Measurements from ENCODE around the gene NAV1. TPM values are rescaled to one million over a fixed set of nuclear protein-coding genes. Genes with fewer than 3 reads are reported as not detected.

Gene NAV1
- total RNA-seq, 4 donors from 2014 or later = 13.3 to 29.7 (median 24.1) TPM

DNA sequence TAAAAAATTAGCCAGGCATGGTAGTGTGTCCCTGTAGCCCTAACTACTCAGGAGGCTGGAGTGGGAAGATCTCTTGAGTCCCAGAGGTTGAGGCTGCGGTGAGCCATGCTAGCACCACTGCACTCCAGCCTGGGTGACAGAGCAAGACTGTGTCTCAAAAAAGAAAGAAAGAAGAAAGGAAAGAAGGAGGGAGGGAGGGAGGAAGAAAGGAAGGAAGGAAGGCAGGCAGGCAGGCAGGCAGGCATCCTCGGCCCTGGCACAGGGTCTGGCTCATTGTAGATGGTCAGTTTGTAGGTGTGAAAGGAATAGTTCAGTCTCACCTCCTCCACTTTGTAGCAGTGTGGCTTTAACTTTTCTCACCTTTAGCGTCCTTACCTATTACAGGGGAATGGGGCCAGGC, 25.0 kb downstream of the NAV1 start:
- intact Hi-C loops (cut with DNase I) = loop anchor here (5.0 kb wide), 1 partner anchor 228 kb away; no protein-coding TSS in a partner anchor
- DNase-seq = no peak
- H3K27ac ChIP-seq = no peak overlapping the region
- H3K36me3 ChIP-seq = no peaks in the 10 kb centered on the region
- no peaks in the 10 kb centered on the region for H3K9me3 ChIP-seq
- WGBS, 2 donors = 91 to 94% methylated on average over 3 of the region's 3 CpGs
- peaks cover 0 to 34% of the 10 kb centered on the region in 2 donors for H3K4me1 ChIP-seq
- no peak for TF ChIP-seq POLR2A (IDR thresholded peaks at IDR 0.05)
- TF ChIP-seq, protein P1, sequence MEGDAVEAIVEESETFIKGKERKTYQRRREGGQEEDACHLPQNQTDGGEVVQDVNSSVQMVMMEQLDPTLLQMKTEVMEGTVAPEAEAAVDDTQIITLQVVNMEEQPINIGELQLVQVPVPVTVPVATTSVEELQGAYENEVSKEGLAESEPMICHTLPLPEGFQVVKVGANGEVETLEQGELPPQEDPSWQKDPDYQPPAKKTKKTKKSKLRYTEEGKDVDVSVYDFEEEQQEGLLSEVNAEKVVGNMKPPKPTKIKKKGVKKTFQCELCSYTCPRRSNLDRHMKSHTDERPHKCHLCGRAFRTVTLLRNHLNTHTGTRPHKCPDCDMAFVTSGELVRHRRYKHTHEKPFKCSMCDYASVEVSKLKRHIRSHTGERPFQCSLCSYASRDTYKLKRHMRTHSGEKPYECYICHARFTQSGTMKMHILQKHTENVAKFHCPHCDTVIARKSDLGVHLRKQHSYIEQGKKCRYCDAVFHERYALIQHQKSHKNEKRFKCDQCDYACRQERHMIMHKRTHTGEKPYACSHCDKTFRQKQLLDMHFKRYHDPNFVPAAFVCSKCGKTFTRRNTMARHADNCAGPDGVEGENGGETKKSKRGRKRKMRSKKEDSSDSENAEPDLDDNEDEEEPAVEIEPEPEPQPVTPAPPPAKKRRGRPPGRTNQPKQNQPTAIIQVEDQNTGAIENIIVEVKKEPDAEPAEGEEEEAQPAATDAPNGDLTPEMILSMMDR (IDR thresholded peaks at IDR 0.05) = no peak
- H3K27me3 ChIP-seq = no peaks in the 10 kb centered on the region
- no peak overlapping the region for H3K4me3 ChIP-seq (replicated peaks in 1 of 3)

DNA sequence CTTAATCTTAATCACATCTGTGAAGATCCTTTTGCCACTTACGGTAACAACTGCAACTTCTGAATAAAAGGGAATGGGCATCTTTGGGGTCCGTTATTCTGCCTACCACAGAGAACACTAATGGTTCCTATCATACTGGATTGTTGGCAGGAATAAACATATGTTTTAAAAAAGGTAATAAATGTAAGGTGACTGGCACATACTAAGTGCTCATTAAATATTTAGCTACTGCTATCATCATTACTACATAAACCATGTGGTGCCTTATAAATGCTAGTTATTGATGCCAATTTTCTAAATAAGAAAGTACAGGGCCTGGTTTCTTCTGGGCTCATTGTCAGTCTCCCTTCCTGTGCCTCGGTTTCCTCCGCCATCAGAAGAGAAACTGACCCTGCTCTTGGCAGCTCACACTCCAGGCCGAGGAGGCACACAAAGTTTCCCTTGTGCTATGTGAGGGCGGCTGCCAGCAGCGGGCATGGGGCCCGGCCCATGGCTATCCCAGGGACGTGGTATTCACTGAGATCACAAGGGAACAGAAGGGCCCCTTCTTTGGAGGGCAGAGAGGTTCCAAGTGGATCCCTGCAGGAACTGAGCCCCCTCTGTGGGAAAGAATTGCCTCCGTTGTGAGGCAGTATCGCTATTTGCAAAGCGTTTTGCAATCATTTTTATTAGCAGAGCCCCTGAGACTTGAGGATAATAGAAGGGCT, 26.2 kb downstream of the NAV1 start:
- no peak for DNase-seq

DNA sequence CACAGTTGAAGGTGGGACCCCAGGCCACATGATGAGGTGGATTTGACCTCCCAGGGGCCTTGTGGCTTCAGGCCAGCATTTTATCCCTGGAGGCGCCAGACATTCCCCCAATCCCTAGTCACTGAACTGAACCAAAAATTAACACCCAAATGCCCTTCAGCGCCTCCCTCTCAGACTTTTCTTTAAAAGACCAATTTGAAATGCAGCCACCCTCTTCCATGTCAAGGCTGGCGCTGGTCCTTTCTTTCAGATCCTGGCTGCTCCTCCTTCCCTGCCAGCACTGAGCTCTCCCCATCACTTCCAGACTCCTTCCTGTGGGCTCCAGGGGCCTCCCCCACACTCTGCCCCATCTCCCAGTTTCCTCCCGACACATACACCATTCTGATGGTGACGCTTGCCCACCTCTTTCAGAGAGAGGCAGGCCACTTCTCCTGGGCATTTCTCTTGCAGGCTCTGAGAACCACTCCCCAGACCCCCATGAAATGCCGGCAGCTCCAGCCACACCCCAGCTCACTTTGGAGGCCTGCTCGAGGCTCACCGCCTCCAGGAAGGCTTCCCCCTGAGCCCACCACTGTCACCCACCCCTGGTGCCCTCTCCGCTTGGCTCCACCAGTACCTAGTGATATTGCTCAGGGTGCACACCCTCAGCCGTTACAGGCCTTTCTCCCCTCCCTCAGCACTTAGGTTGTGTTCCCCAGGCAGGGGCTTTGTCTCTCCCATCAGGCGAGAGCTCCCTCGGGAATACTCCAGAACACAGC, 27.0 kb downstream of the NAV1 start:
- DNase-seq = no peak
- Histone ChIP-seq H3K36me3 (no peaks in the 10 kb centered on the region), H3K4me1 (peaks cover 0 to 21% of the 10 kb centered on the region in 2 donors), H3K27ac (no peak overlapping the region), H3K9me3 (no peaks in the 10 kb centered on the region), H3K4me3 (replicated peaks in 1 of 3) (no peak overlapping the region), H3K27me3 (no peaks in the 10 kb centered on the region)
- intact Hi-C loops (cut with DNase I) = no loop called here
- 91 to 92% methylated on average over 12 of the region's 12 CpGs for WGBS, 2 donors
- no peak for TF ChIP-seq POLR2A (IDR thresholded peaks at IDR 0.05)
- TF ChIP-seq, protein P1 (IDR thresholded peaks at IDR 0.05) = no peak

More for the DNA sequence above, 26.2 kb downstream of the NAV1 start:
- H3K4me1 ChIP-seq = peaks cover 0 to 27% of the 10 kb centered on the region in 2 donors
- H3K36me3 ChIP-seq = no peaks in the 10 kb centered on the region
- H3K4me3 ChIP-seq (replicated peaks in 1 of 3) = no peak overlapping the region
- H3K27ac ChIP-seq = no peak overlapping the region
- H3K9me3 ChIP-seq = no peaks in the 10 kb centered on the region
- 87% methylated on average over 11 to 12 of the region's 12 CpGs for WGBS, 2 donors
- intact Hi-C loops (cut with DNase I) = no loop called here
- no peaks in the 10 kb centered on the region for H3K27me3 ChIP-seq
- TF ChIP-seq POLR2A (IDR thresholded peaks at IDR 0.05) = no peak
- TF ChIP-seq, protein P1 (IDR thresholded peaks at IDR 0.05) = no peak

DNA sequence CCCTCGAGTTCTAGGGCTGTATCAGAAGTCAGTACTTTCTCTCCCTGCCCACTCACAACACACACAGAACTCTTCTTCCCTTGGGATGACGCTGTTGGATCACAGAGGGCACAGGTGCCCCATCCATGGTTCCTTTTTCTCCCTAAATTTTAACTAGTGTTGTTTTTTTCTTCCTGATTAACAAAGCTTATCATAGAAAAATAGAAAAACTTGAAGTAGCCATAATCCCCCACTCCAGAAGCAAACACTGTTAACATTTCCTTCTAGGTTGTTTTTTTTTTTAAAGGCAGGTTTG, 27.5 kb downstream of the NAV1 start:
- no peak overlapping the region for H3K27ac ChIP-seq
- intact Hi-C loops (cut with DNase I) = no loop called here
- H3K4me3 ChIP-seq (replicated peaks in 1 of 3) = no peak overlapping the region
- H3K27me3 ChIP-seq = no peaks in the 10 kb centered on the region
- no peak for TF ChIP-seq POLR2A (IDR thresholded peaks at IDR 0.05)
- TF ChIP-seq, protein P1 (IDR thresholded peaks at IDR 0.05) = no peak
- no peaks in the 10 kb centered on the region for H3K9me3 ChIP-seq
- no peak for DNase-seq
- H3K4me1 ChIP-seq = peaks cover 0 to 21% of the 10 kb centered on the region in 2 donors
- WGBS, 2 donors = 58 to 71% methylated on average over 2 of the region's 2 CpGs
- no peaks in the 10 kb centered on the region for H3K36me3 ChIP-seq
